ENCODE data around the gene COMMD9. TPM values are rescaled to one million over a fixed set of nuclear protein-coding genes. Genes with fewer than 3 reads are reported as not detected.

The COMMD9 gene
- total and polyA plus RNA-seq, 2 of the 8 experiments (the other 6 are each of a cell fraction or from before 2014, with no cell fraction given) = 42.5 to 49.1 TPM

GRCh38 chr11:36333897-36334296 lies 44.7 kb upstream of the COMMD9 start:
- no peak for DNase-seq (ENCODE audit: low read depth in 1 of 2, low spot score in 2 of 2)
- 67% methylated on average over 2 of the region's 2 CpGs; no CpG with 5 or more reads in 1 of the 2 experiments for WGBS, 2 experiments (ENCODE audit: extremely low coverage in 1 of 2, insufficient coverage in 1 of 2, insufficient read length in 1 of 2, insufficient replicate concordance in 2 of 2, low coverage in 1 of 2, low lambda C conversion rate in 2 of 2, missing lambda C conversion rate in 1 of 2)
- no peak overlapping the region for H2BK20ac ChIP-seq (ENCODE audit: low read length)

More at GRCh38 chr11:36333897-36334296, 44.7 kb upstream of the COMMD9 start:
- CTCF ChIA-PET (ENCODE audit: partially characterized antibody) = interaction anchor here (0.8 to 2.2 kb wide), 5 partner anchors 8 to 145 kb away, joined by 3 to 6 read pairs (median 5); no protein-coding TSS in a partner anchor
- Histone ChIP-seq H3K27me3 (replicated peaks in 1 of 4; ENCODE audit: control insufficient read depth in 3 of 4, extremely low read depth in 1 of 4, insufficient read depth in 3 of 4, low read length in 3 of 4) (no peaks in the 10 kb centered on the region), H2BK5ac (ENCODE audit: low read depth, low read length) (no peak overlapping the region), H3K4me3 (ENCODE audit: extremely low read depth in 1 of 4, insufficient read depth in 2 of 4, low read depth in 3 of 4, low read length in 4 of 4) (no peak overlapping the region), H4K8ac (ENCODE audit: extremely low read depth, insufficient read depth, low read length) (no peak overlapping the region), H3K27ac (ENCODE audit: low read depth, low read length) (no peak overlapping the region), H2BK15ac (ENCODE audit: low read length) (no peak overlapping the region; the same call in 1 of the 2 replicates), H2AFZ (ENCODE audit: low read length) (no peak overlapping the region), H3K56ac (replicated peaks; ENCODE audit: insufficient read length, low read depth, low read length) (no peak overlapping the region), H3K79me2 (ENCODE audit: control insufficient read depth in 1 of 2, insufficient read depth in 2 of 2, low read length in 2 of 2) (no peaks in the 10 kb centered on the region), H3K9me3 (ENCODE audit: insufficient read depth in 2 of 2, low read depth in 1 of 2, low read length in 1 of 2) (no peaks in the 10 kb centered on the region), H3K4me2 (ENCODE audit: insufficient read depth in 1 of 2, low read depth in 2 of 2, low read length in 2 of 2) (no peak overlapping the region), H2BK120ac (replicated peaks; ENCODE audit: low read depth, low read length) (no peak overlapping the region), H4K5ac (ENCODE audit: insufficient read length, low read depth, low read length) (no peak overlapping the region), H2AK5ac (ENCODE audit: low read depth, low read length) (no peak overlapping the region), H3K23ac (ENCODE audit: insufficient read length) (no peak overlapping the region), H3K36me3 (ENCODE audit: control insufficient read depth in 2 of 4, insufficient read depth in 4 of 4, low read length in 3 of 4) (no peaks in the 10 kb centered on the region), H3K18ac (ENCODE audit: extremely low read depth, low read length) (no peak overlapping the region), H4K20me1 (replicated peaks in 1 of 2; ENCODE audit: control insufficient read depth in 1 of 2, insufficient read depth in 2 of 2, low read length in 2 of 2) (no peaks in the 10 kb centered on the region), H4K91ac (replicated peaks; ENCODE audit: insufficient read length, low read length) (no peak overlapping the region), H3K9ac (replicated peaks in 1 of 4; ENCODE audit: extremely low read depth in 1 of 4, low read depth in 3 of 4, low read length in 3 of 4) (no peak overlapping the region), H3K79me1 (ENCODE audit: low read depth, low read length) (no peaks in the 10 kb centered on the region), H2BK12ac (ENCODE audit: low read depth, low read length) (no peak overlapping the region), H3K4me1 (replicated peaks in 1 of 4; ENCODE audit: control insufficient read depth in 3 of 4, insufficient read depth in 4 of 4, low read length in 3 of 4) (no peaks in the 10 kb centered on the region), H3K14ac (ENCODE audit: insufficient read length) (no peak overlapping the region), H3K23me2 (ENCODE audit: low read depth, low read length) (no peaks in the 10 kb centered on the region), H3K4ac (replicated peaks; ENCODE audit: insufficient read length, low read depth, low read length) (no peak overlapping the region)
- peak; percentile 73 for FAIRE-seq
- TF ChIP-seq GTF2F1 (IDR thresholded peaks at IDR 0.05; ENCODE audit: borderline replicate concordance, low read depth, low read length) = no peak
- TF ChIP-seq E2F6 (IDR thresholded peaks at IDR 0.05) = peak; percentile 78; the same call in 1 of the 2 replicates
- TF ChIP-seq MAX (IDR thresholded peaks at IDR 0.05) = peak; percentile 89
- peak; percentile 71; the same call in 1 of the 2 replicates for TF ChIP-seq SP1 (IDR thresholded peaks at IDR 0.05; ENCODE audit: low read depth, low read length)
- no peak for TF ChIP-seq TAF7 (optimal IDR thresholded peaks at IDR 0.05; ENCODE audit: borderline replicate concordance, low read depth, low read length)
- TF ChIP-seq HDAC2 (IDR thresholded peaks at IDR 0.05; ENCODE audit: borderline replicate concordance in 1 of 2, low read depth in 2 of 2, low read length in 2 of 2) = no peak
- peak; percentile 24; the same call in 1 of the 2 replicates for TF ChIP-seq YY1 (IDR thresholded peaks at IDR 0.05; ENCODE audit: low read depth, low read length)
- no peak for TF ChIP-seq RXRA (IDR thresholded peaks at IDR 0.05; ENCODE audit: insufficient read depth, low read depth, low read length)
- TF ChIP-seq SIX5 (IDR thresholded peaks at IDR 0.05; ENCODE audit: low read depth, low read length) = peak; percentile 61
- POLR2A ChIA-PET (ENCODE audit: partially characterized antibody) = interaction anchor here (0.6 kb wide), 1 partner anchor 10 kb away, joined by 4 read pairs; no protein-coding TSS in a partner anchor

Data from H1 (cell line).